K562 (cell line): ENCODE data around the gene SPHKAP. TPM values are rescaled to one million over a fixed set of nuclear protein-coding genes. Genes with fewer than 3 reads are reported as not detected.

Experiments used
- ATAC-seq: fragments of 200-7000 bp; cut with Tn5 transposase; 3 replicates; pipeline ENCODE4 v1.9.1; 2020; ENCODE audit warnings: moderate library complexity
- BruUV-seq: library from RNA; stranded (reverse); fragments of 400-500 nt; replicated peaks from 2 replicates; lab custom pipeline; 2021; lab: Mats Ljungman, UMichigan
- CTCF ChIA-PET: fragments of 300-600 bp; formaldehyde crosslinking; extraction: SDS; loops from one replicate; lab custom pipeline; 2021; ENCODE audit warnings: low intra/inter-chr PET ratio; lab: Yijun Ruan, JAX
- POLR2A ChIA-PET: fragments of 300-600, 350-650 bp; sonication (Branson Sonifier 250); formaldehyde crosslinking; extraction: SDS; loops from one replicate; lab custom pipeline; 2021; ENCODE audit warnings: antibody characterized with exemption, inconsistent platforms; lab: Yijun Ruan, JAX
- DNase-seq, 4 experiments: peaks; one replicate each; pipeline versions ENCODE4 v3.0.0 to v3.0.0-alpha.2; 2011 to 2018; ENCODE audit warnings: low spot score in 3 of 4, mixed read lengths in 3 of 4; ENCODE audit errors: extremely low read depth in 1 of 4
- FAIRE-seq: peaks from 2 replicates; lab custom pipeline; 2011; peaks lifted over from hg19 to GRCh38; lab: Jason Lieb, UNC
- H2AFZ ChIP-seq: 2 replicates; pipeline ENCODE4 v1.6.0; 2011; ENCODE audit warnings: low read depth, low read length, control low read depth, inconsistent platforms
- H3K27ac ChIP-seq: fragments of 200-600 bp; 3 replicates; pipeline ENCODE4 v1.8.0; 2011; ENCODE audit warnings: low read depth, mild to moderate bottlenecking, control low read depth, inconsistent platforms, low read length, moderate library complexity, mixed read lengths; ENCODE audit errors: extremely low read depth
- H3K27me3 ChIP-seq, 2 experiments: fragments of 300-600 bp in 1 of 2; 2 replicates in 1 of 2; 3 replicates in 1 of 2; pipeline versions ENCODE4 v1.6.0 to v1.8.0; 2011; ENCODE audit warnings: inconsistent platforms in 2 of 2, low read length in 2 of 2, mild to moderate bottlenecking in 1 of 2, mixed read lengths in 1 of 2, moderate library complexity in 1 of 2; ENCODE audit not compliant: control insufficient read depth in 2 of 2, insufficient read depth in 2 of 2
- H3K36me3 ChIP-seq: fragments of 300-600 bp; 3 replicates; pipeline ENCODE4 v1.8.0; 2011; ENCODE audit warnings: mild to moderate bottlenecking, low read length, inconsistent platforms; ENCODE audit not compliant: control insufficient read depth, insufficient read depth
- H3K4me1 ChIP-seq, 2 experiments: fragments of 200-600 bp in 1 of 2; replicated peaks in 1 of 2; 2 replicates in 1 of 2; 3 replicates in 1 of 2; pipeline versions ENCODE4 v1.5.1 to v1.8.0; 2011; ENCODE audit warnings: inconsistent platforms in 2 of 2, low read length in 2 of 2, mild to moderate bottlenecking in 1 of 2, mixed read lengths in 1 of 2, moderate library complexity in 1 of 2; ENCODE audit not compliant: control insufficient read depth in 2 of 2, insufficient read depth in 2 of 2
- H3K4me2 ChIP-seq: 2 replicates; pipeline ENCODE4 v1.6.1; 2011; ENCODE audit warnings: low read length, control low read depth, inconsistent platforms, mixed read lengths; ENCODE audit not compliant: insufficient read depth
- H3K4me3 ChIP-seq: fragments of 200-600 bp; sonication (generic), shearing (Covaris generic); 2 replicates; pipeline ENCODE4 v1.5.1; 2016; ENCODE audit warnings: control low read depth, inconsistent platforms
- H3K79me2 ChIP-seq: fragments of 200-600 bp; 3 replicates; pipeline ENCODE4 v1.8.0; 2011; ENCODE audit warnings: low read length, inconsistent platforms; ENCODE audit not compliant: control insufficient read depth, insufficient read depth
- H3K9ac ChIP-seq, 2 experiments: 2 replicates each; pipeline versions ENCODE4 v1.6.0 to v1.6.1; 2011; ENCODE audit warnings: low read depth in 2 of 2, low read length in 2 of 2, control low read depth in 1 of 2, inconsistent platforms in 1 of 2, mild to moderate bottlenecking in 1 of 2, mixed read lengths in 1 of 2; ENCODE audit not compliant: insufficient read depth in 1 of 2
- H3K9me1 ChIP-seq: one replicate; pipeline ENCODE4 v1.6.0; 2011; ENCODE audit warnings: inconsistent platforms, mild to moderate bottlenecking, low read length, moderate library complexity; ENCODE audit not compliant: control insufficient read depth, insufficient read depth
- H3K9me3 ChIP-seq: replicated peaks from 2 replicates; pipeline ENCODE4 v1.5.1; 2011; ENCODE audit warnings: low read depth, low read length, inconsistent platforms; ENCODE audit not compliant: control insufficient read depth, insufficient read depth
- H4K20me1 ChIP-seq: replicated peaks from 2 replicates; pipeline ENCODE4 v1.6.1; 2011; ENCODE audit warnings: low read length, inconsistent platforms, mixed read lengths; ENCODE audit not compliant: control insufficient read depth, insufficient read depth
- CBX5 ChIP-seq: IDR thresholded peaks from 2 replicates; pipeline ENCODE4 v1.6.1; 2014; ENCODE audit warnings: low read depth, borderline replicate concordance
- CEBPG ChIP-seq, 3 experiments: fragments of 200-800 bp in 1 of 3; sonication (Bioruptor generic) in 1 of 3; sonication (generic) in 1 of 3; formaldehyde crosslinking in 1 of 3; IDR thresholded peaks in 2 of 3; conservative IDR thresholded peaks in 1 of 3; 2 replicates each; pipeline versions ENCODE4 v1.6.1 to v1.8.0; 2016 to 2022; ENCODE audit warnings: missing compliant biosample characterization in 2 of 3, missing genetic modification characterization in 2 of 3, mild to moderate bottlenecking in 1 of 3, missing genetic modification reagents in 1 of 3
- DACH1 ChIP-seq: fragments of 450-650 bp; IDR thresholded peaks from 2 replicates; pipeline ENCODE4 v1.6.1; 2018; ENCODE audit not compliant: partially characterized antibody
- E2F8 ChIP-seq: fragments of 450-650 bp; IDR thresholded peaks from 2 replicates; pipeline ENCODE4 v1.7.1; 2018; ENCODE audit warnings: mild to moderate bottlenecking, low read depth; ENCODE audit not compliant: partially characterized antibody
- GABPA ChIP-seq: fragments of 200-800 bp; sonication (Bioruptor generic); conservative IDR thresholded peaks from 2 replicates; pipeline ENCODE4 v1.6.1; 2016; ENCODE audit warnings: low read depth, missing genetic modification characterization, missing compliant biosample characterization
- SAP30 ChIP-seq: fragments of 200-600 bp; sonication (generic); IDR thresholded peaks from 2 replicates; pipeline ENCODE4 v1.6.1; 2012; ENCODE audit warnings: borderline replicate concordance, low read depth, mild to moderate bottlenecking, moderate library complexity, low read length, control low read depth, inconsistent platforms; ENCODE audit not compliant: insufficient read depth, poor library complexity, severe bottlenecking
- SPI1 ChIP-seq: IDR thresholded peaks from 2 replicates; pipeline ENCODE4 v1.6.1; 2011; ENCODE audit warnings: low read depth, low read length, control low read depth, borderline replicate concordance
- SRSF7 ChIP-seq: fragments of 200-400 bp; formaldehyde crosslinking; optimal IDR thresholded peaks from 2 replicates; pipeline ENCODE3; 2017; ENCODE audit warnings: mild to moderate bottlenecking, low read depth, low read length
- STAT6 ChIP-seq: sonication (generic); formaldehyde crosslinking; IDR thresholded peaks from 2 replicates; pipeline ENCODE4 v1.8.1; 2023; ENCODE audit warnings: mild to moderate bottlenecking, missing genetic modification reagents
- TAL1 ChIP-seq: fragments of 450-650 bp; IDR thresholded peaks from 2 replicates; pipeline ENCODE4 v1.6.1; 2016; ENCODE audit warnings: mild to moderate bottlenecking
- WGBS: fragments of 100-300 bp; shearing (Covaris generic); methylation state at CpG from one replicate; pipeline ENCODE4 v1.1.6; 2016; ENCODE audit warnings: low coverage, mixed read lengths; ENCODE audit not compliant: insufficient coverage; ENCODE audit errors: missing lambda C conversion rate; 5-methylcytosine and 5-hydroxymethylcytosine counted together
- in situ Hi-C: fragments of 300-500 bp; cut with MboI; formaldehyde crosslinking; loops from 4 replicates; pipeline ENCODE4 v1.15.0; 2018; ENCODE audit warnings: inconsistent platforms, mixed read lengths
- intact Hi-C: fragments of 100-400 bp; cut with micrococcal nuclease; formaldehyde crosslinking; loops from 2 replicates; pipeline ENCODE4 v1.14.2; 2022
- polyA plus RNA-seq, 8 experiments: library from polyadenylated mRNA; depleted of rRNA in 4 of 8; stranded (reverse) in 5 of 8; unstranded in 3 of 8; fragments of >200 nt; fragmentation: Nextera tagmentation in 2 of 8; fragmentation: Illumina TruSeq in 1 of 8; extraction: Ambion mirVana in 2 of 8; extraction: Trizol in 1 of 8; gene quantifications; 2 replicates each; pipeline versions ENCODE4 v1.2.1 to v1.2.3, GENCODE V29; 2011 to 2014; ENCODE audit warnings: inconsistent platforms in 1 of 8, missing spikeins in 1 of 8
- total RNA-seq, 7 experiments: library from RNA; depleted of rRNA in 6 of 7; stranded (reverse); fragments of >200 nt in 6 of 7; fragmentation: Illumina TruSeq in 2 of 7; extraction: Trizol in 2 of 7; gene quantifications; 2 replicates each; pipeline versions ENCODE4 v1.2.1 to v1.2.3, GENCODE V29; 2011 to 2021; ENCODE audit warnings: low replicate concordance in 1 of 7

Gene SPHKAP
- total and polyA plus RNA-seq, 9 of the 15 experiments (the other 6 are each of a cell fraction or from before 2014, with no cell fraction given): not detected

- TF ChIP-seq DACH1 (no peak), CBX5 (no peak), SPI1 (no peak), CEBPG (CRISPR knock-in tag; IDR thresholded peaks at IDR 0.05) (no peak), CEBPG (tag; conservative IDR thresholded peaks at IDR 0.05 in 1 of 2, IDR thresholded peaks at IDR 0.05 in 1 of 2) (no peak), TAL1 (no peak), SAP30 (no peak), E2F8 (no peak), SRSF7 (no peak), GABPA (tag) (no peak), STAT6 (CRISPR knock-in tag) (no peak)
- intact Hi-C loops (no loop called here), in situ Hi-C loops (no loop called here)
- no TSS peak for BruUV-seq
- 9% methylated on average over 1 of the region's 1 CpG for WGBS
- Histone ChIP-seq H3K9me1 (no peaks in the 10 kb centered on the region), H4K20me1 (no peaks in the 10 kb centered on the region), H3K4me2 (no peak overlapping the region), H3K4me3 (no peak overlapping the region), H3K4me1 (no peaks in the 10 kb centered on the region), H2AFZ (no peak overlapping the region), H3K27ac (no peak overlapping the region), H3K9ac (no peak overlapping the region), H3K27me3 (no peaks in the 10 kb centered on the region), H3K36me3 (no peaks in the 10 kb centered on the region), H3K79me2 (no peaks in the 10 kb centered on the region), H3K9me3 (no peaks in the 10 kb centered on the region)
- no peak for DNase-seq
- CTCF ChIA-PET: no interaction called here
- no peak for ATAC-seq
- FAIRE-seq: no peak
- POLR2A ChIA-PET: no interaction called here
Measured at GRCh38 chr2:228063558-228063957, 117.9 kb downstream of the SPHKAP start.
